Right atrium auricular region (tissue), 2 donors: ENCODE results near the gene NGEF. TPM values are rescaled to one million over a fixed set of nuclear protein-coding genes. Genes with fewer than 3 reads are reported as not detected.

Experiments
- DNase-seq: peaks from one replicate; pipeline ENCODE4 v3.0.0-alpha.2; 2019; ENCODE audit warnings: low spot score
- H3K27ac ChIP-seq, 2 donors: fragments of 200-600 bp; sonication (generic); 1 replicate in 1 of 2; 2 replicates in 1 of 2; pipeline ENCODE4 v1.5.1; 2016 to 2019
- H3K27me3 ChIP-seq, 2 donors: fragments of 200-600 bp; sonication (generic); one replicate each; pipeline versions ENCODE4 v1.5.1 to v1.6.0; 2017 to 2019
- H3K36me3 ChIP-seq: fragments of 200-600 bp; sonication (generic); one replicate; pipeline ENCODE4 v1.5.1; 2016
- H3K4me1 ChIP-seq, 2 donors: fragments of 200-600 bp; sonication (generic); one replicate each; pipeline versions ENCODE4 v1.5.1 to v1.6.0; 2017 to 2019
- H3K4me3 ChIP-seq, 2 donors: fragments of 200-600 bp; sonication (generic); 1 replicate in 1 of 2; 2 replicates in 1 of 2; pipeline ENCODE4 v1.5.1; 2017 to 2019; ENCODE audit warnings: mild to moderate bottlenecking in 1 of 2, moderate library complexity in 1 of 2
- H3K9me3 ChIP-seq, 2 donors: fragments of 200-600 bp; sonication (generic); one replicate each; pipeline ENCODE4 v1.5.1; 2019
- total RNA-seq, 2 donors: library from RNA; depleted of rRNA; stranded (reverse); fragments of >200 nt; gene quantifications; one replicate each; pipeline ENCODE4 v1.1.0, GENCODE V29; 2016
- TF ChIP-seq, protein P1 (sequence below), 2 donors: fragments of 200-600 bp; sonication (generic); IDR thresholded peaks; one replicate each; pipeline ENCODE4 v1.5.1; 2019; ENCODE audit warnings: antibody characterized with exemption in 2 of 2

Gene NGEF
- total RNA-seq, 2 donors from 2014 or later, result 1.4 to 4.8 TPM

DNA sequence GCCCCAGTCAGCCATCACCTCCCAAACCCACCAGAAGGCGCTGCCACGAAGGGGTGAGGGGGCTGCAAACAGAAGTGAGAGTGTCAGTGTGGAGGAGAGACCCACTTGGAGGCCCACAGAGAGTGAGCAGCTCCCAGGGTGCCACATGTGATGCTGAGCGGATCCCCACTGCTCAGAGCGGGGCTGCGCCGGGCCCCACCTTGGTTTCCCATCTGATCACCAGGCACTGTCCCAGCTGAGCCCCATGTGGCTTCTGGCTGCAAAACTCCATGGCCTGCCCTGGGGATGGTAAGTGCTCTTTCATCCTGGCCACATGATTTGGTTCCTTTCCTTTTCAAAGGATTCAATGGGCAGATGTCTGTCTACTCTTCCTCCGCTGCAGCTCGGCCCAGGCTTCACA, 119.2 kb downstream of the NGEF start:
- TF ChIP-seq, protein P1, sequence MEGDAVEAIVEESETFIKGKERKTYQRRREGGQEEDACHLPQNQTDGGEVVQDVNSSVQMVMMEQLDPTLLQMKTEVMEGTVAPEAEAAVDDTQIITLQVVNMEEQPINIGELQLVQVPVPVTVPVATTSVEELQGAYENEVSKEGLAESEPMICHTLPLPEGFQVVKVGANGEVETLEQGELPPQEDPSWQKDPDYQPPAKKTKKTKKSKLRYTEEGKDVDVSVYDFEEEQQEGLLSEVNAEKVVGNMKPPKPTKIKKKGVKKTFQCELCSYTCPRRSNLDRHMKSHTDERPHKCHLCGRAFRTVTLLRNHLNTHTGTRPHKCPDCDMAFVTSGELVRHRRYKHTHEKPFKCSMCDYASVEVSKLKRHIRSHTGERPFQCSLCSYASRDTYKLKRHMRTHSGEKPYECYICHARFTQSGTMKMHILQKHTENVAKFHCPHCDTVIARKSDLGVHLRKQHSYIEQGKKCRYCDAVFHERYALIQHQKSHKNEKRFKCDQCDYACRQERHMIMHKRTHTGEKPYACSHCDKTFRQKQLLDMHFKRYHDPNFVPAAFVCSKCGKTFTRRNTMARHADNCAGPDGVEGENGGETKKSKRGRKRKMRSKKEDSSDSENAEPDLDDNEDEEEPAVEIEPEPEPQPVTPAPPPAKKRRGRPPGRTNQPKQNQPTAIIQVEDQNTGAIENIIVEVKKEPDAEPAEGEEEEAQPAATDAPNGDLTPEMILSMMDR (IDR thresholded peaks at IDR 0.05), result no peak
- Histone ChIP-seq H3K27ac (no peak overlapping the region), H3K9me3 (no peaks in the 10 kb centered on the region), H3K27me3 (no peaks in the 10 kb centered on the region), H3K4me3 (no peak overlapping the region), H3K4me1 (peaks cover 0 to 6% of the 10 kb centered on the region in 2 donors), H3K36me3 (no peaks in the 10 kb centered on the region)
- DNase-seq, result no peak

DNA sequence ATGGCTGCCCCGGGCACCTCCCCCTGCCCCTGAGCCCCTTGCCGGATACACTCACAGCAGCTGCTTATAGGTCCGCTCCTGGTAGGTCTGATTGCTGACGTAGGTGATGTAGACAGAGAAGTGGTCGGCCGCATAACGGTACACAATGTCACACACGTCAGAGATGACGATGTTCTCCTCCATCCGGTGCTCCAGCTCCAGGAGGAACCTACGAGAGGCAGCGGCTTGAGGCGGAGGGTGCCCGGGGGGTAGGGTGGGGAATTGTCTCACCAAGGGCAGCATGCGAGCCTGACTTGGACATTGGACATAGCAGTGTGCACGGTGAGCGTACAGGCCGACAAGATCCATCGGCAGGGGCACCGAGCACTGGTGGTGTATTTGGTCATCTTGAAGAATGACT, 120.2 kb downstream of the NGEF start:
- H3K27ac ChIP-seq, result no peak overlapping the region
- no peak overlapping the region for H3K4me3 ChIP-seq
- H3K9me3 ChIP-seq, result no peaks in the 10 kb centered on the region
- H3K36me3 ChIP-seq, result no peaks in the 10 kb centered on the region
- peaks cover 0 to 6% of the 10 kb centered on the region in 2 donors for H3K4me1 ChIP-seq
- TF ChIP-seq, protein P1 (IDR thresholded peaks at IDR 0.05), result no peak
- H3K27me3 ChIP-seq, result no peaks in the 10 kb centered on the region
- no peak for DNase-seq

DNA sequence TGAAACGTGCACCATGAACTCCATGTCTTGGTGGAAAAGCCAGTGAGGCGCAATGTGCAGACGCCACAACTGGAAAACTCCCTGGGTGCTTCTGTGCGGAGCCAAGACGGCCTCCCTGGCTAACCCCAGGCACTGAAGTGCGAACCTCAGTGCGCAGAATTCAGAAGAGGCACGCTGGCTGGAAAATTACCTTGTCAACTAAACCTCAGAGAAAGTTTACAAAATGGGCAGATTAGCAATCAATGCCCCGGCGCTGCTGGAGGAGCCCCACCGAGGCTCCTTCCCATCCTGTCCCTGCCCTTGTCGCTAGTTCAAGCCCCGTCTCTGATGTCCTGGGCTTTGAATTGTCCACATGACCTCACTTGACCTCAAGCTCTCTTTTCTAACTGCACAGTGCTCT, 120.8 kb downstream of the NGEF start:
- Histone ChIP-seq H3K27ac (no peak overlapping the region), H3K4me3 (no peak overlapping the region), H3K4me1 (peaks cover 0 to 6% of the 10 kb centered on the region in 2 donors), H3K9me3 (no peaks in the 10 kb centered on the region), H3K36me3 (no peaks in the 10 kb centered on the region), H3K27me3 (no peaks in the 10 kb centered on the region)
- no peak for DNase-seq
- TF ChIP-seq, protein P1 (IDR thresholded peaks at IDR 0.05), result no peak

DNA sequence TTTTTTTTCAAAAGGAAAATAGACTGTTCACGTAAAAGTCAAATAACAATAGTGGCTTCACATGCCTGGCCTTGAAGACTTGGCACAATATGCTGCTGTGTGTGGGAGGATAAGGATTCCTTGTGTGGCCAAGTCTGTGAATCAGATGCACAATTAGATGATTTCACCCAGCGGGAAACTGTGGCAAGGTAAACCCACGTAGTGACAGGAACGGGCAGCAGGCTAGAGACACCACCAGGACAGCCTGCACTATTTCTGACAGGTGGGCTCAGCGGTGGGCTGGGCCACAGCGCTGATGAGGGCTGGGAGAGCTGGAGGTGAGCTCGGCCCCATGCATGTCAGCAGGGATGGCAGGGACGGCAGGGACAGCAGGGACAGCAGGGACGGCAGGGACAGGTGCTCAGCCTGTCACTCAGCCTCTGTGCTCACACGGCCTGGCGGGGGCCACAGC, 121.4 kb downstream of the NGEF start:
- Histone ChIP-seq H3K4me3 (no peak overlapping the region), H3K9me3 (no peaks in the 10 kb centered on the region), H3K36me3 (no peaks in the 10 kb centered on the region), H3K4me1 (peaks cover 0 to 6% of the 10 kb centered on the region in 2 donors), H3K27ac (no peak overlapping the region), H3K27me3 (no peaks in the 10 kb centered on the region)
- no peak for DNase-seq
- TF ChIP-seq, protein P1 (IDR thresholded peaks at IDR 0.05), result no peak

DNA sequence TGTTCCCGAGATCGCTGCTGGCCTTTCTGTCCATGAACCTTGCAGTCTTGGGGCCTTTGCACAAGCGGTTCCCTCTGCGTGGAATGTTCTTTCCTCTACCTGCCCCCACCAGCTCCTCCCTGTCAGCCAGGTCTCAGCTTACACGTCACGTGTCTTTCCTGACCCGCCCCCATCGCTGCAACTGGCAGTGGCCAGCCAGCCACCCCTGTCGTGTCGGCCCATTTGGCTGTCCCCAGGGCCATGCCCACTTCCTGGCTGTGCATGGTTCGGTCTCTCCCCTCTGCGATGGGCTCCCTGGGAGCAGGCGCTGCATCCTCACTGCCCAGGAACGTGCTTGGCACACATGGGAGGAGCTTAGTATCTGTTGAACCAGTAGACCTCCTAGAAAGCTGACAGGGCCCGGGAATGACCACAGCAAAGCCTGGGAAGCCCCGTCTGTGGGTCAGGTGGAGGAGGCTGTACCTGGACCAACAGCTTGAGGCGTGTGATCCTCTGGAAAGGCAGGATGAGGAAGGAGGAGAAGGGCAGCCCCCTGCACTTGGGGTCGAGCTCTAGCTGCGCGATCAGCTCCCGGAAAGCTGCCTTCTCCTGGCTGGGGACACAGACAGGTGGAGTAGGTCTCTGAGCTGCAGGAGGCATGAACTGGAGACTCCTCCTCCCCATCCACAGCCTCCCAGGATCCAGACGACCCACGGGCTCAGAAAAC, 122.0 kb downstream of the NGEF start:
- Histone ChIP-seq H3K27me3 (no peaks in the 10 kb centered on the region), H3K27ac (no peak overlapping the region), H3K9me3 (no peaks in the 10 kb centered on the region), H3K4me1 (peaks cover 0 to 6% of the 10 kb centered on the region in 2 donors), H3K36me3 (no peaks in the 10 kb centered on the region), H3K4me3 (no peak overlapping the region)
- TF ChIP-seq, protein P1 (IDR thresholded peaks at IDR 0.05), result no peak
- no peak for DNase-seq

DNA sequence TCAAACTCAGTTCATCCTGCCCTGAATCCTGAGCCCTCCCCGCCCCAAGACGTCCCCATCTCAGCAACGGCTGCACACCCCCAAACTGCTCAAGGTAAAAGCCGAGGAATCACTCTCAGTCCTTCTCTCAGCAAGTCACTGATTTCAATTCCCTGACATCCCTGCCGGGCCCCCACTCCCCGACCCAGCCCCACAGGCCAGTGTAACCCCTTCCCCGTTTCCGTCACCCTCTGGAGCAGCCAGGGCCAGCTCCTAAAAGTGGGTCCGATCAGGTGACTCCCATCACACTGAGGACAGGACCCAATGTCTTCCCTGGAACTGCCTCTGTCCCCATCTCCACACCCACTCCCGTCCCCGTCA, 122.5 kb downstream of the NGEF start:
- no peaks in the 10 kb centered on the region for H3K27me3 ChIP-seq
- no peak overlapping the region for H3K4me3 ChIP-seq

More for the DNA sequence above, 122.5 kb downstream of the NGEF start:
- TF ChIP-seq, protein P1 (IDR thresholded peaks at IDR 0.05), result no peak
- no peak overlapping the region for H3K27ac ChIP-seq
- no peak for DNase-seq
- H3K36me3 ChIP-seq, result no peaks in the 10 kb centered on the region
- peaks cover 0 to 6% of the 10 kb centered on the region in 2 donors for H3K4me1 ChIP-seq
- no peaks in the 10 kb centered on the region for H3K9me3 ChIP-seq
